HEK293 (cell line): ENCODE data around the gene SH3RF3.

ENCODE experiments used
- CTCF ChIA-PET: fragments of 350-600 bp; formaldehyde crosslinking; extraction: SDS; loops from one replicate; lab custom pipeline; 2021; ENCODE audit warnings: antibody characterized with exemption; lab: Yijun Ruan, JAX
- POLR2A ChIA-PET: fragments of 300-600 bp; formaldehyde crosslinking; extraction: SDS; loops from one replicate; lab custom pipeline; 2020; ENCODE audit warnings: antibody characterized with exemption, inconsistent platforms; lab: Yijun Ruan, JAX
- H3K27ac ChIP-seq: fragments of 200-500 bp; sonication (Bioruptor generic); 2 replicates; pipeline ENCODE4 v1.5.1; 2014; ENCODE audit warnings: low read depth, low read length, control low read depth, inconsistent platforms; ENCODE audit errors: extremely low read depth
- H3K36me3 ChIP-seq, 2 experiments: fragments of 200-500 bp in 1 of 2; sonication (Bioruptor generic) in 1 of 2; 1 replicate in 1 of 2; 2 replicates in 1 of 2; pipeline ENCODE4 v1.5.1; 2014 to 2017; ENCODE audit warnings: inconsistent platforms in 2 of 2, low read length in 2 of 2; ENCODE audit not compliant: control insufficient read depth in 2 of 2, insufficient read depth in 1 of 2
- H3K4me1 ChIP-seq: fragments of 200-500 bp; sonication (Bioruptor generic); 2 replicates; pipeline ENCODE4 v1.5.1; 2014; ENCODE audit warnings: mild to moderate bottlenecking, low read length, inconsistent platforms; ENCODE audit not compliant: control insufficient read depth, insufficient read depth
- H3K4me3 ChIP-seq: 2 replicates; pipeline ENCODE4 v1.5.1; 2011; ENCODE audit warnings: low read depth, mild to moderate bottlenecking, control low read depth, low read length, moderate library complexity
- H3K9me3 ChIP-seq: fragments of 200-500 bp; sonication (Bioruptor generic); 2 replicates; pipeline ENCODE4 v1.5.1; 2014; ENCODE audit warnings: low read depth, low read length, inconsistent platforms; ENCODE audit not compliant: control insufficient read depth, insufficient read depth
- EGR2 ChIP-seq: fragments of 450-650 bp; formaldehyde crosslinking; IDR thresholded peaks from 2 replicates; pipeline ENCODE4 v1.5.1; 2016; ENCODE audit warnings: low read depth, missing biosample characterization, missing genetic modification characterization
- GLIS1 ChIP-seq: fragments of 450-650 bp; formaldehyde crosslinking; IDR thresholded peaks from 2 replicates; pipeline ENCODE4 v1.5.1; 2016; ENCODE audit warnings: missing biosample characterization, missing genetic modification characterization
- KLF16 ChIP-seq: fragments of 450-650 bp; formaldehyde crosslinking; IDR thresholded peaks from 2 replicates; pipeline ENCODE4 v1.5.1; 2017; ENCODE audit warnings: missing biosample characterization, missing genetic modification characterization
- KLF8 ChIP-seq: fragments of 450-650 bp; formaldehyde crosslinking; IDR thresholded peaks from 2 replicates; pipeline ENCODE4 v1.5.1; 2016; ENCODE audit warnings: missing biosample characterization, missing genetic modification characterization
- MEIS1 ChIP-seq: sonication (generic); formaldehyde crosslinking; IDR thresholded peaks from 2 replicates; pipeline ENCODE4 v1.8.1; 2022; ENCODE audit warnings: missing genetic modification reagents, mild to moderate bottlenecking, borderline replicate concordance
- MYNN ChIP-seq: fragments of 450-650 bp; formaldehyde crosslinking; IDR thresholded peaks from 2 replicates; pipeline ENCODE4 v1.5.1; 2016; ENCODE audit warnings: missing biosample characterization, missing genetic modification characterization, borderline replicate concordance
- OVOL3 ChIP-seq: fragments of 450-650 bp; formaldehyde crosslinking; IDR thresholded peaks from 2 replicates; pipeline ENCODE4 v1.5.1; 2016; ENCODE audit warnings: missing biosample characterization, missing genetic modification characterization
- WT1 ChIP-seq: fragments of 450-650 bp; formaldehyde crosslinking; IDR thresholded peaks from 2 replicates; pipeline ENCODE4 v1.5.1; 2016; ENCODE audit warnings: missing biosample characterization, missing genetic modification characterization
- ZNF211 ChIP-seq: fragments of 450-650 bp; formaldehyde crosslinking; IDR thresholded peaks from 2 replicates; pipeline ENCODE4 v1.5.1; 2016; ENCODE audit warnings: low read depth, missing biosample characterization, missing genetic modification characterization
- ZNF239 ChIP-seq: fragments of 450-650 bp; formaldehyde crosslinking; IDR thresholded peaks from 2 replicates; pipeline ENCODE4 v1.5.1; 2016; ENCODE audit warnings: missing biosample characterization, missing genetic modification characterization
- ZNF248 ChIP-seq: fragments of 450-650 bp; formaldehyde crosslinking; IDR thresholded peaks from 2 replicates; pipeline ENCODE4 v1.5.1; 2017; ENCODE audit warnings: missing biosample characterization, missing genetic modification characterization
- ZNF274 ChIP-seq, 2 experiments: fragments of 200-500 bp in 1 of 2; fragments of 450-650 bp in 1 of 2; sonication (Bioruptor generic) in 1 of 2; formaldehyde crosslinking in 1 of 2; IDR thresholded peaks; 2 replicates each; pipeline versions ENCODE4 v1.5.1 to v1.6.1; 2014 to 2016; ENCODE audit warnings: borderline replicate concordance in 1 of 2, inconsistent platforms in 1 of 2, low read length in 1 of 2, missing biosample characterization in 1 of 2, missing genetic modification characterization in 1 of 2
- ZNF354C ChIP-seq: fragments of 450-650 bp; formaldehyde crosslinking; IDR thresholded peaks from 2 replicates; pipeline ENCODE4 v1.5.1; 2016; ENCODE audit warnings: missing biosample characterization, missing genetic modification characterization, low read depth, borderline replicate concordance
- ZNF549 ChIP-seq: fragments of 450-650 bp; IDR thresholded peaks from 2 replicates; pipeline ENCODE4 v1.5.1; 2018; ENCODE audit warnings: missing biosample characterization, missing genetic modification characterization, mild to moderate bottlenecking, inconsistent platforms, moderate library complexity
- ZNF555 ChIP-seq: fragments of 450-650 bp; formaldehyde crosslinking; conservative IDR thresholded peaks from 2 replicates; pipeline ENCODE4 v1.5.1; 2017; ENCODE audit warnings: missing biosample characterization, mild to moderate bottlenecking, missing genetic modification characterization, inconsistent platforms
- ZNF623 ChIP-seq: fragments of 450-650 bp; formaldehyde crosslinking; IDR thresholded peaks from 2 replicates; pipeline ENCODE4 v1.5.1; 2016; ENCODE audit warnings: missing biosample characterization, missing genetic modification characterization
- ZNF837 ChIP-seq: fragments of 450-650 bp; formaldehyde crosslinking; IDR thresholded peaks from 2 replicates; pipeline ENCODE4 v1.5.1; 2016; ENCODE audit warnings: missing biosample characterization, missing genetic modification characterization
- ZSCAN23 ChIP-seq: fragments of 450-650 bp; formaldehyde crosslinking; IDR thresholded peaks from 2 replicates; pipeline ENCODE4 v1.5.1; 2016; ENCODE audit warnings: missing biosample characterization, missing genetic modification characterization
- TF ChIP-seq, protein P1 (sequence below): fragments of 450-650 bp; formaldehyde crosslinking; IDR thresholded peaks from 2 replicates; pipeline ENCODE4 v1.5.1; 2016; ENCODE audit warnings: missing biosample characterization, missing genetic modification characterization, low read depth
- TF ChIP-seq, protein P2 (sequence below): fragments of 450-650 bp; formaldehyde crosslinking; IDR thresholded peaks from 2 replicates; pipeline ENCODE4 v1.5.1; 2017; ENCODE audit warnings: missing biosample characterization, missing genetic modification characterization
- TF ChIP-seq, protein P3 (sequence below): fragments of 450-650 bp; formaldehyde crosslinking; IDR thresholded peaks from 2 replicates; pipeline ENCODE4 v1.5.1; 2016; ENCODE audit warnings: missing biosample characterization, missing genetic modification characterization

The SH3RF3 gene

DNA sequence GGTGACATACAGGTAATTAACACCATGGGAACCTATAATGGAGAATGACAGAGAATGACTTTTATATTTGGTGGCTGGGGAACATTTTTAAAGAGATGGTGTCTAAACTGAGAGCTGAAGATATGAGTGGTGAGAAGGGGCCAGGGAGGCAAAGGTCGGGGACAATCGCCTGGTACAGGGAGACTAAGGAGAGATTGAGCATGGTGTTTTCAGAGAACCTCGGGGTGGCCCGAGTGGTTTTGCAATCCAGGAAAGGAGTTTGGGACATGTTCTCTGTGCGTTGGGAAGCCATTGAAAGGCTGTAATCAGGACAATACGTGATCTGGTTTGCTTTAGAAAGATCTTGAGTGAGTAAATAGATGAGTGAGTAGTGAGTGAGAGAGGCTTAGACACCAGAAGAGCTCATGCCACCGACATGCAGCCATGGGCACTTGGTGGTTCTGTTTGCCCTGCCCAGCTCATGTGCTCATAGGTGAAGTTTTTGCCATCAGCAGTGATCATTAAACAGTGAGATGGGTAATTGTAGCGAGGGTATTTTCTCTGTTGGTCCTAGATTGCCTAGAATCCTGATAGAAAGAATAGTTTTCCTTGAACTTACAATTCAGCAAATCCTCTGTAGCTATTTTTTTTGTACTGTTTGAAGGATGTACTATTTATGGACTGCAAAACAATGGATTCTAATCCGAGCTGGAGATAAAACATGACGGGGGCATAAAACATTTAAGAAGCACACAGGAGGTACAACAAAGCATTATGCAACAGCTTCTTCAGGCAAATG is 114.7 kb downstream of the SH3RF3 start:
- Histone ChIP-seq H3K9me3 (no peaks in the 10 kb centered on the region), H3K36me3 (no peaks in the 10 kb centered on the region), H3K4me1 (peaks cover 29% of the 10 kb centered on the region), H3K4me3 (no peak overlapping the region), H3K27ac (no peak overlapping the region)
- TF ChIP-seq, protein P1, sequence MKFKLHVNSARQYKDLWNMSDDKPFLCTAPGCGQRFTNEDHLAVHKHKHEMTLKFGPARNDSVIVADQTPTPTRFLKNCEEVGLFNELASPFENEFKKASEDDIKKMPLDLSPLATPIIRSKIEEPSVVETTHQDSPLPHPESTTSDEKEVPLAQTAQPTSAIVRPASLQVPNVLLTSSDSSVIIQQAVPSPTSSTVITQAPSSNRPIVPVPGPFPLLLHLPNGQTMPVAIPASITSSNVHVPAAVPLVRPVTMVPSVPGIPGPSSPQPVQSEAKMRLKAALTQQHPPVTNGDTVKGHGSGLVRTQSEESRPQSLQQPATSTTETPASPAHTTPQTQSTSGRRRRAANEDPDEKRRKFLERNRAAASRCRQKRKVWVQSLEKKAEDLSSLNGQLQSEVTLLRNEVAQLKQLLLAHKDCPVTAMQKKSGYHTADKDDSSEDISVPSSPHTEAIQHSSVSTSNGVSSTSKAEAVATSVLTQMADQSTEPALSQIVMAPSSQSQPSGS (tag by site-specific recombination): no peak
- TF ChIP-seq, protein P2, sequence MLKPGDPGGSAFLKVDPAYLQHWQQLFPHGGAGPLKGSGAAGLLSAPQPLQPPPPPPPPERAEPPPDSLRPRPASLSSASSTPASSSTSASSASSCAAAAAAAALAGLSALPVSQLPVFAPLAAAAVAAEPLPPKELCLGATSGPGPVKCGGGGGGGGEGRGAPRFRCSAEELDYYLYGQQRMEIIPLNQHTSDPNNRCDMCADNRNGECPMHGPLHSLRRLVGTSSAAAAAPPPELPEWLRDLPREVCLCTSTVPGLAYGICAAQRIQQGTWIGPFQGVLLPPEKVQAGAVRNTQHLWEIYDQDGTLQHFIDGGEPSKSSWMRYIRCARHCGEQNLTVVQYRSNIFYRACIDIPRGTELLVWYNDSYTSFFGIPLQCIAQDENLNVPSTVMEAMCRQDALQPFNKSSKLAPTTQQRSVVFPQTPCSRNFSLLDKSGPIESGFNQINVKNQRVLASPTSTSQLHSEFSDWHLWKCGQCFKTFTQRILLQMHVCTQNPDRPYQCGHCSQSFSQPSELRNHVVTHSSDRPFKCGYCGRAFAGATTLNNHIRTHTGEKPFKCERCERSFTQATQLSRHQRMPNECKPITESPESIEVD: 0 out of 2 replicates have a peak, but pooled peaks have one; percentile 15
- CTCF ChIA-PET: no interaction called here
- POLR2A ChIA-PET: interaction anchor here (1.6 kb wide), 1 partner anchor 30 kb away, joined by 3 read pairs; no protein-coding TSS in a partner anchor

DNA sequence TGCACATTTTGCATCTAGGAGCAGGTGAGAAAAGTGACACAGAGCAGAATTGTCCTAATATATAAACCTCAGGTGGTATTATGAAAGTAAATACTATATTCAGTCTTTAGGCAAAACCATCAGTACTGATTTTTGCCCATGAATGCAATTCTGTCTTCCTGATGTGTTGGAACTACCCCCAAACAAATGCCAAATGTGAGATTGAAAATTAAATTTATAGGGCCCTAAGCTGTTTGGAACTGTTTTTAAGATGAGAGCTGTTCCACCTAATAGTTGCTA is 115.2 kb downstream of the SH3RF3 start:
- TF ChIP-seq ZSCAN23 (tag by site-specific recombination) (no peak), ZNF274 (IDR thresholded peaks at IDR 0.05; ENCODE audit: low read length) (no peak), ZNF274 (tag by site-specific recombination; IDR thresholded peaks at IDR 0.05; ENCODE audit: borderline replicate concordance) (no peak), KLF16 (tag by site-specific recombination) (no peak), ZNF555 (no peak), KLF8 (tag by site-specific recombination) (no peak), MEIS1 (no peak), OVOL3 (tag by site-specific recombination) (no peak), ZNF211 (tag by site-specific recombination) (no peak), ZNF549 (tag by site-specific recombination) (no peak), WT1 (tag by site-specific recombination) (no peak), MYNN (tag by site-specific recombination) (no peak), ZNF248 (tag by site-specific recombination) (no peak), ZNF354C (tag by site-specific recombination) (no peak), ZNF837 (tag by site-specific recombination) (no peak), ZNF239 (tag by site-specific recombination) (no peak), EGR2 (tag by site-specific recombination) (no peak), ZNF623 (tag by site-specific recombination) (no peak), GLIS1 (tag by site-specific recombination) (no peak)
- TF ChIP-seq, protein P2: no peak
- TF ChIP-seq, protein P3, sequence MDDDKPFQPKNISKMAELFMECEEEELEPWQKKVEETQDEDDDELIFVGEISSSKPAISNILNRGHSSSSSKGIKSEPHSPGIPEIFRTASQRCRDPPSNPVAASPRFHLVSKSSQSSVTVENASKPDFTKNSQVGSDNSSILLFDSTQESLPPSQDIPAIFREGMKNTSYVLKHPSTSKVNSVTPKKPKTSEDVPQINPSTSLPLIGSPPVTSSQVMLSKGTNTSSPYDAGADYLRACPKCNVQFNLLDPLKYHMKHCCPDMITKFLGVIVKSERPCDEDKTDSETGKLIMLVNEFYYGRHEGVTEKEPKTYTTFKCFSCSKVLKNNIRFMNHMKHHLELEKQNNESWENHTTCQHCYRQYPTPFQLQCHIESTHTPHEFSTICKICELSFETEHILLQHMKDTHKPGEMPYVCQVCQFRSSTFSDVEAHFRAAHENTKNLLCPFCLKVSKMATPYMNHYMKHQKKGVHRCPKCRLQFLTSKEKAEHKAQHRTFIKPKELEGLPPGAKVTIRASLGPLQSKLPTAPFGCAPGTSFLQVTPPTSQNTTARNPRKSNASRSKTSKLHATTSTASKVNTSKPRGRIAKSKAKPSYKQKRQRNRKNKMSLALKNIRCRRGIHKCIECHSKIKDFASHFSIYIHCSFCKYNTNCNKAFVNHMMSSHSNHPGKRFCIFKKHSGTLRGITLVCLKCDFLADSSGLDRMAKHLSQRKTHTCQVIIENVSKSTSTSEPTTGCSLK (tag by site-specific recombination): no peak
- peaks cover 29% of the 10 kb centered on the region for H3K4me1 ChIP-seq
- H3K9me3 ChIP-seq: no peaks in the 10 kb centered on the region
- ChIA-PET POLR2A (interaction anchor here (1.6 kb wide), 1 partner anchor 30 kb away, joined by 3 read pairs; no protein-coding TSS in a partner anchor), CTCF (no interaction called here)
- H3K36me3 ChIP-seq: no peaks in the 10 kb centered on the region
- no peak overlapping the region for H3K27ac ChIP-seq
- H3K4me3 ChIP-seq: no peak overlapping the region
